ENCODE measurements around the gene RAPGEF2.
A peak's percentile ranks its signal among the peaks of the same experiment; 100 is the strongest.

Gene RAPGEF2

DNA sequence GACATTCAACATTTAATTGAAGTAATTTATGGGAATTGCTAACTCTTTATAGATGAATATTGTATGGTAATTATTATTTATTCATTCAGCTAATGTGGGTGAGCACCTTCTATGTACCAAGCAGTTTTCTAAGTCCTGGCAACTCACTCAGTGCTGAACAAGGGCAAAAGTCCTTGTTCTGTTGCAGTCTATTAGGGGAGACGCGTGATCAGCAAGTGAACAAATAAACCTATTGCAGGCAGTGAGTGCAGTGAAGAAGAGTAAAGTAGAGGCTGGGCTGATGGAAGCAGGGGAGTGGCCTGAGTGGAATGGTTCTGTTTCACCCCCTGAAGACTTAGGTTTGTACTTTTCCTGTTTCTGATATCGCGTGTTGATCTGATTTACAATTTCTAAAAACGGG is 214.3 kb downstream of the RAPGEF2 start:
- DNase-seq (ENCODE audit: low spot score): no peak

DNA sequence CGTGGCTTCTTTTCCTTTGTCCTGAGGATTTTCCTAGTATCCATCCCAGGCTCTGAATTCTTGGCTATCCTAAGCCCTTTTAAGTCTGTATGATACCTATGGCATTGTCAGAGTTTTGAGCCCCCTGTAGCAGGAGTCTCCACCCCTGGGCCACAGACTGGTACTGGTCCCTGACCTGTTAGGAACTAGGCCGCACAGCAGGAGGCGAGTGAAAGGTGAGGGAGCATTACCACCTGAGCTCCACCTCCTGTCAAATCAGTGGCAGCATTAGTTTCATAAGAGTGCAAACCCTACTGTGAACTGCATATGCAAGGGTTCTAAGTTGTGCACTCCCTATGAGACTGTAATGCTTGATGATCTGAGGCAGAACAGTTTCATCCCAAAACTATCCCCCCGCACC is 216.1 kb downstream of the RAPGEF2 start:
- DNase-seq (ENCODE audit: low spot score): no peak

DNA sequence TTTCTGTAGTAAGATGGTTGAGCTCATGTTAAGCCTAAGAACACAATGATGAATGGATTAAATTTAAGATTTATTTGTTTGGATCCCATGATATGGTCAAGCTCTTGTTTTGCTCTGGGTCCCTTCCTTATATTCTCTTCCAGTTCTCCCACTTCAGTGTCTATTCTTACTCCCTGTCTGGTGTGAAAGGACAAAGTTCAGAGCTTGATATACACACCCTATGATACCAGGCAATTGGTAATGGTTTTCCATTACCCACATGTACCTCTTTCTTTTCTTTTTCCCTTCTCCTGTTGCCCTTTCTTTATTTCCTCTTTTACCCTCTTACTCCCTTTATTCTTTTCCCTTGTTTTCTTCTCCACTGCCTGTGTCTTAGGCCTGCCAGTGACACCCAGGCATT is 223.6 kb downstream of the RAPGEF2 start:
- DNase-seq (ENCODE audit: low spot score): no peak

- DNase-seq (ENCODE audit: low spot score): no peak
Measured at GRCh38 chr4:159328766-159329165, 225.9 kb downstream of the RAPGEF2 start.

- DNase-seq (ENCODE audit: low spot score): no peak
Measured at GRCh38 chr4:159334461-159334860, 231.6 kb downstream of the RAPGEF2 start.

- DNase-seq (ENCODE audit: low spot score): no peak
Measured at GRCh38 chr4:159337041-159337440, 234.2 kb downstream of the RAPGEF2 start.

- peak; percentile 10 for DNase-seq (ENCODE audit: low spot score)
Measured at GRCh38 chr4:159341522-159341921, 238.6 kb downstream of the RAPGEF2 start.

DNA sequence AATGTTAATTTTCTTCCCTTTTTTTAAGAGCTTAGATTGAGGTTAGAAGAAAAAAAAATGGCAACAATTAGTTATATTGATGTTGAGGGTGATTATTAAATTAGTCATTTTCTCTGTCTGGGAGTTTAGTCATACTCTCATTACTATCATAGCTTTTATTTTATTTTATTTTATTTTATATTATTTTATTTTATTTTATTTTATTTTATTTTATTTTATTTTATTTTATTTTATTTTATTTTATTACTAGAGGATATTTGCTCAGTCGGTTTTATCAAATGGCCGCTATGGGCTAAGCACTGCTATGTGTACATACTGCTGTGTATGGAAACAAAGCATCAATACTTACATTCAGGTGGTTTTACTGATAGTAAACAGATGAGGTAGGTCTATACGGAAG is 239.5 kb downstream of the RAPGEF2 start:
- no peak for DNase-seq (ENCODE audit: low spot score)

- DNase-seq (ENCODE audit: low spot score): no peak
Measured at GRCh38 chr4:159343116-159343515, 240.2 kb downstream of the RAPGEF2 start.

DNA sequence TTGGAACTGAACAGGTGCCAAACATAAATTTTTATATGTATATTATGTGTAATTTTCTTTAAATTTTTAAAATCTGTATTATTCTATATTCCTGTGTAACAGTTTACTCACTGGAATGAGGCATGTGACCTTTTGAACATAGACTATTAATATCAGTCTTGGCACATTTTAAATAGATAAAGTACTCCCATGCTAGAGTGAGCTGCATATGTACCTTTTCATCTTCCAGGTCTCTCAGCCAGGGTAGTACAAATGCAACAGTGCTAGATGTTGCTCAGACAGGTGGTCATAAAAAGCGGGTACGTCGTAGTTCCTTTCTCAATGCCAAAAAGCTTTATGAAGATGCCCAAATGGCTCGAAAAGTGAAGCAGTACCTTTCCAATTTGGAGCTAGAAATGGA is 242.0 kb downstream of the RAPGEF2 start:
- no peak for DNase-seq (ENCODE audit: low spot score)

DNA sequence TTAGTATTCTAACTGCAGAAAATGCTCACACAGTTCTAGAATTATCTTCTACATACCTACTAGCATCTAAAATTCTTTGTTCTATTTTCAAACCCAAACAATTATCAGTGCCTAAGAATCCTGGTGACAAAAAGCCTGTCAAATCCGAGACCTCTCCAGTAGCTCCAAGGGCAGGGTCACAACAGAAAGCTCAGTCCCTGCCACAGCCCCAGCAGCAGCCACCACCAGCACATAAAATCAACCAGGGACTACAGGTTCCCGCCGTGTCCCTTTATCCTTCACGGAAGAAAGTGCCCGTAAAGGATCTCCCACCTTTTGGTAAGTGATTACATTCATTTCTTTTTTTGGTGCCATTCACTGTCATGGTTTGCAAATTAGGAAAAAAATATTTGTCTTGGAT is 243.8 kb downstream of the RAPGEF2 start:
- DNase-seq (ENCODE audit: low spot score): no peak

DNA sequence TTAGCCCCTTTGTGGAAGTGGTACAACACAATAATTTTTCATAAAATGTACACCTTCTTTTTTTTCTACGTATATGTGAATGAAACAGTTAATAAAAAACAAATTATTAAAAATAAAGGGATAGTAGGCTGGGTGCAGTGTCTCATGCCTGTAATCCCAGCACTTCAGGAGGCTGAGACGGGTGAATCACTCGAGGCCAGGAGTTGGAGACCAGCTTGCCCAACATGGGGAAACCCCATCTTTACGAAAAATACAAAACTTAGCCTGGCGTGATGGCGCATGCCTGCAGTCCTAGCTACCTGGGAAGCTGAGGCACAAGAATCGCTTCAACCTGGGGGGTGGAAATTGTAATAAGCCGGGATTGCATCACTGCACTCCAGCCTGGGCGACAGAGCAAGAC is 244.9 kb downstream of the RAPGEF2 start:
- no peak for DNase-seq (ENCODE audit: low spot score)

GRCh38 chr4:159349332-159349731 is 246.5 kb downstream of the RAPGEF2 start:
- no peak for DNase-seq (ENCODE audit: low spot score)

GRCh38 chr4:159352609-159353008 is 249.7 kb downstream of the RAPGEF2 start:
- DNase-seq (ENCODE audit: low spot score): no peak

DNA sequence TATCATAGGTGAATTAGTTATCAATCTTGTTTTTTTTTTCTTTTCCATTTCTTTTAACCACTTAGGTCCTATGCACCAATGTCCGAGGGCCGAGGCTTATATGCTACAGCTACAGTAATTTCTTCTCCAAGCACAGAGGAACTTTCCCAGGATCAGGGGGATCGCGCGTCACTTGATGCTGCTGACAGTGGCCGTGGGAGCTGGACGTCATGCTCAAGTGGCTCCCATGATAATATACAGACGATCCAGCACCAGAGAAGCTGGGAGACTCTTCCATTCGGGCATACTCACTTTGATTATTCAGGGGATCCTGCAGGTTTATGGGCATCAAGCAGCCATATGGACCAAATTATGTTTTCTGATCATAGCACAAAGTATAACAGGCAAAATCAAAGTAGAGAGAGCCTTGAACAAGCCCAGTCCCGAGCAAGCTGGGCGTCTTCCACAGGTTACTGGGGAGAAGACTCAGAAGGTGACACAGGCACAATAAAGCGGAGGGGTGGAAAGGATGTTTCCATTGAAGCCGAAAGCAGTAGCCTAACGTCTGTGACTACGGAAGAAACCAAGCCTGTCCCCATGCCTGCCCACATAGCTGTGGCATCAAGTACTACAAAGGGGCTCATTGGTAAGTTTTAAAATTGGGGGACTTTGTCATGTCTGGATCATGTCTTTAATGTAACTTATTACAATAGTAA is 250.7 kb downstream of the RAPGEF2 start:
- no peak for DNase-seq (ENCODE audit: low spot score)

- no peak for DNase-seq (ENCODE audit: low spot score)
Measured at GRCh38 chr4:159355466-159355865, 252.6 kb downstream of the RAPGEF2 start.

DNA sequence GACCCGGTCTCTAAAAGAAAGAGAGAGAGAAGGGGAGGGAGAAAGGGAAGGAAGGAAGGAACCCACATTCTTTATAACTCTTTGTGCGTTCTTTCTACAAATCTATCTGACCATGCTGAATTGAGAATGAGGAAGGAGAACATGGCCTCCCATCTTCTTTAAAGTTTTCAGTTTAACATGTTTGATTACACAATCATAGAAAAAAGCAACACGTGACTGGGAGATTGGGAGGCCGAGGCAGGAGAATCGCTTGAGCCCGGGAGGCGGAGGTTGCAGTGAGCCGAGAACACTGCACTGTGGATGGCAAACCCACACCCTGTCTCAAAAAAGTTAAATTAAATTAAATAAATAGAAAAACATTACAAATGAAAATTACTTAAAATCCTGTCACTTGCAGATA is 254.5 kb downstream of the RAPGEF2 start:
- DNase-seq (ENCODE audit: low spot score): no peak

GRCh38 chr4:159358226-159358625 is 255.3 kb downstream of the RAPGEF2 start:
- DNase-seq (ENCODE audit: low spot score): peak; percentile 85

DNA sequence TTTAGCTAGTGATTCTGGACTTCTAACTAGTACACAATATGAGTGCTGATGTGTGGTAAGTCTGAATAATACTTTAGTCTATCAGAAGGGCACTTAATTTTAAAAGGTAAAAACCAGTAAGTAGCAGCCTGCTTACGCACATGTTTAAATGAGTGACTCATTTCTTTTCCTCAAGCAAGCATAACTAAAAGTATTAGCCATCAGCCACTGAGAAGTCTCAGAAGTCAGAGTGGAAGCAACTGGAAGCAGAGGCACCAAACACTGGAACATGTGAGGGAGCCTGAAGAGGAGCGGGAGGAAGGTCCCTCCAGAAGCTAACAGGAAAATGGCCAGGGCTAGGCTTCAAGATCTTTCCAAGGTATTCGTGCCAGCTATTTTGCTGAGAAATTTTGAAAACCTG is 257.7 kb downstream of the RAPGEF2 start:
- peak; percentile 61 for DNase-seq (ENCODE audit: low spot score)

DNA sequence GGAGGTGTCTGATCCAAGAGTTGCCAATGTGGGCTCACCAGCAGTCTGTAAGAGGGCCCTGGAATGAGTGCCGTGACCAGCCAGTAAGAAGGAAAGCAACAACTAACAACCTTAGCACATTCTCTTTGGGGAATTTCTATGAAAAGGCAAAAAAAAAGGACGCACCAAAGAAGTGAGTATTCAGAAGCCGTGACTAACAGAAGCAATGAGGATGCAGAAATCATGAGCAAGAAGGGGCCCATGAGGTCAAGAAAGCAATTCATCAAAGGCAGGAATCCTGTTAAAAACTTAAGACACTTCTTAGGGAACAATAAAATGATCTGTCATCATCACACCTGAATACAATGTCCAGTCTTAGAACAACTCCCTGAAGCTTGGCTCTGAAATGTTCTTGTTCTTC is 260.5 kb downstream of the RAPGEF2 start:
- DNase-seq (ENCODE audit: low spot score): no peak

DNA sequence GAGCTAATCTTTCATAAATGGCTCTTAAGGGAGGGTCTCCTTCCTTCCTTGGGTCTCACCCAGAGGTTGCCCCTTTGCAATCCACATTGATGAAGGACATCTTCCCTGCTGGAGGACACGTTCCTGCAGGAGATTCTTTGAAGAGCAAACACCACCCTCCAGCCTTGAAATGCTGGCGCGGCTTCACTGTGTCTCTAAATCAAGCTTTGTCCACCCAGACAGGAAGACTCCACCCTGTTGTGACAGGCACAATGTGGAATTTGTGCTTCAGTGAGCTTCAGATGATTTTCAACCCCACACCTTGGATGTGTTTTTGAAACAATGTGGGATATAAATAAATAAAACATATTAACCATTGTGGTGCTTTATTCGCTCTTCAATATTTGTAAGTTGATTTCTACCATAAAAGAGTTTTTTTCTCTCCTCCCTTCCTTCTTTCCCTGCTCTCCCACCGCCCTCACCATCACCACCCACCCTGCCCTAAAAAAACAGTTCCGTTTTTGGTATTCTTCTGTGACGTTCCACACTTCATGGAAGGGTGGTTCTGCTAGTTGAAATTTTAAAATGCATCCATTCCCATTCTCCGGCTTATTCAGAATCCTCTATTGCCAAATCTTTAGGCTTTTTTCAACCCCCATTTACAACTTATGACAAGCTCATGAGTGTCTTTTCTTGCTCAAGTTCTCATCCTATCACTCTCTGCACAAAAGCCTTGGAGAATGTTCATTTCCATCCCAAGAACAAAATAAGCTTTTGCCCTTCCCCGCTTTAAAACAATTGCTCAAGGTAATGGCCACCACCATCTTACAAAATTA is 264.3 kb downstream of the RAPGEF2 start:
- peak; percentile 45 for DNase-seq (ENCODE audit: low spot score)

- no peak for DNase-seq (ENCODE audit: low spot score)
Measured at GRCh38 chr4:159367781-159368080, 264.9 kb downstream of the RAPGEF2 start.

DNA sequence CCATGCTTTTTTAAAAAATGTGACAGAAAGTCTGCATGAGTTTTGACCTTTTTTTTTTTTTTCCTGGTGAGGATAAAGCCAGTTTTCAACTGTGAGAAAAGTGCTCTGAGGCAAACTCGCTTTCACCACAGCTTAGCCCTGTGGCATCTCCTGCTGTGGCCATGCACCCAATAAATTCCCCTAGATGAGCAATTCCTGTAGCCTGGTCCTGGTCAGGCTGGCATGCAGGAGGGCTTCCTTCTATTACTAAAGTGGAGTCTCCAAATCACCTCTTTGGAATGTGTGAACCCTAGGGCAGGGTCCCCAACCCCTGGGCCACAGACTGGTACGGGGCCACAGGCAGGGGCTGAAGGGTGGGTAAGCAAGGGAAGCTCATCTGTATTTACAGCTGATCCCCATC is 265.4 kb downstream of the RAPGEF2 start:
- DNase-seq (ENCODE audit: low spot score): no peak

DNA sequence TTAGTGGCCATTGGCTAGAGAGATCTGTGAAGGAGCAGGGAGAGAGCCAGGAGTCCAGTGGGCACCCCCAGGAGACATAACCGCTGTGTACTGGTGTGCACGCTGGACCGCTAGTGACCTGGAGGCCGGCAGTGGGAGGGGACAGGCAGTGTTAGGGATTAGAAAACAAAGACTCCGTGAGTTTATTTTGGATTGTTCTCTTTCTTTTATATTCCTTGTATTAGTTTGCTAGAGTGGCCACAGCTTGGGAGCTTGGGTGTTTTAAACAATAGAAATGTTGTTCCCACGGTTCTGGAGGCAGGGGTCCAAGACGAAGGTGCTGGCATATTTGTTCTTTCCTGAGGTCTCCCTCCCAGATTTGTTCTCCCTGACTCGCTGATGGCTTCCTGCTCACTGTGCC is 266.4 kb downstream of the RAPGEF2 start:
- DNase-seq (ENCODE audit: low spot score): no peak
